Measurements from ENCODE around the gene TMEM82.

TMEM82 gene

GRCh38 chr1:15748690-15749398 lies 6.5 kb downstream of the TMEM82 start:
- WGBS, 2 experiments (ENCODE audit: insufficient coverage in 2 of 2) = 88 to 92% methylated on average over 6 to 7 of the region's 10 CpGs
- no peak overlapping the region for H3K27ac ChIP-seq (ENCODE audit: low read depth, low read length, severe bottlenecking)
- H3K4me3 ChIP-seq (ENCODE audit: extremely low read depth, insufficient read depth, low read length, poor library complexity, severe bottlenecking) = no peak overlapping the region
- H3K9me3 ChIP-seq (ENCODE audit: control insufficient read depth, low read length) = no peaks in the 10 kb centered on the region
- no peaks in the 10 kb centered on the region for H3K36me3 ChIP-seq (ENCODE audit: control insufficient read depth, insufficient read depth, low read length)
- peaks cover 16% of the 10 kb centered on the region for H3K4me1 ChIP-seq (ENCODE audit: control insufficient read depth, insufficient read depth, low read length, poor library complexity, severe bottlenecking)

GRCh38 chr1:15749399-15750291 lies 7.3 kb downstream of the TMEM82 start:
- peaks cover 16% of the 10 kb centered on the region for H3K4me1 ChIP-seq (ENCODE audit: control insufficient read depth, insufficient read depth, low read length, poor library complexity, severe bottlenecking)
- no peaks in the 10 kb centered on the region for H3K36me3 ChIP-seq (ENCODE audit: control insufficient read depth, insufficient read depth, low read length)
- H3K4me3 ChIP-seq (ENCODE audit: extremely low read depth, insufficient read depth, low read length, poor library complexity, severe bottlenecking) = no peak overlapping the region
- H3K27ac ChIP-seq (ENCODE audit: low read depth, low read length, severe bottlenecking) = no peak overlapping the region
- H3K9me3 ChIP-seq (ENCODE audit: control insufficient read depth, low read length) = no peaks in the 10 kb centered on the region
- WGBS, 2 experiments (ENCODE audit: insufficient coverage in 2 of 2) = 80 to 83% methylated on average over 14 to 18 of the region's 19 CpGs

GRCh38 chr1:15750924-15751323 lies 8.6 kb downstream of the TMEM82 start:
- WGBS, 2 experiments (ENCODE audit: insufficient coverage in 2 of 2) = 88 to 93% methylated on average over 9 to 10 of the region's 12 CpGs
- Histone ChIP-seq H3K36me3 (ENCODE audit: control insufficient read depth, insufficient read depth, low read length) (no peaks in the 10 kb centered on the region), H3K4me1 (ENCODE audit: control insufficient read depth, insufficient read depth, low read length, poor library complexity, severe bottlenecking) (peaks cover 16% of the 10 kb centered on the region), H3K4me3 (ENCODE audit: extremely low read depth, insufficient read depth, low read length, poor library complexity, severe bottlenecking) (no peak overlapping the region), H3K9me3 (ENCODE audit: control insufficient read depth, low read length) (no peaks in the 10 kb centered on the region), H3K27ac (ENCODE audit: low read depth, low read length, severe bottlenecking) (no peak overlapping the region)

DNA sequence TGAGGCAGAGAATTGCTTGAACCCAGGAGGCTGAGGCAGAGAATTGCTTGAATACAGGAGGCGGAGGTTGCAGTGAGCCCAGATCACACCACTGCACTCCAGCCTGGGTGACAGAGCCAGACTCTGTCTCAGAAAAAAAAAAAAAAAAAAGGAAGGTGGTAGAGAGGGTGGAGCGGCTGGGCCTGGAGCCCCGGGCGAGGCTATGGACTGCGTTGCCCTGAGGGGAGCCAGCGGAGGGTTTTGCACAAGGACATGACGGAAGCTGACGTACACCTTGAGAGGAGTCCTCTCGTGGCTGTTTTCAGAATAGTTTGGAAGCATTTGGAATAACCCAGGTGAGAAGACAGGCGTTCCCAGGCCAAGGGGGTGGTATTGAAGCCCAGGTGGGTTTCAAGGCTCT lies 9.4 kb downstream of the TMEM82 start:
- Histone ChIP-seq H3K27ac (ENCODE audit: low read depth, low read length, severe bottlenecking) (no peak overlapping the region), H3K4me3 (ENCODE audit: extremely low read depth, insufficient read depth, low read length, poor library complexity, severe bottlenecking) (no peak overlapping the region), H3K4me1 (ENCODE audit: control insufficient read depth, insufficient read depth, low read length, poor library complexity, severe bottlenecking) (peaks cover 18% of the 10 kb centered on the region), H3K9me3 (ENCODE audit: control insufficient read depth, low read length) (no peaks in the 10 kb centered on the region), H3K36me3 (ENCODE audit: control insufficient read depth, insufficient read depth, low read length) (no peaks in the 10 kb centered on the region)
- 91 to 92% methylated on average over 10 of the region's 10 CpGs for WGBS, 2 experiments (ENCODE audit: insufficient coverage in 2 of 2)

GRCh38 chr1:15753776-15754175 lies 11.5 kb downstream of the TMEM82 start:
- Histone ChIP-seq H3K4me3 (ENCODE audit: extremely low read depth, insufficient read depth, low read length, poor library complexity, severe bottlenecking) (no peak overlapping the region), H3K27ac (ENCODE audit: low read depth, low read length, severe bottlenecking) (no peak overlapping the region), H3K36me3 (ENCODE audit: control insufficient read depth, insufficient read depth, low read length) (no peaks in the 10 kb centered on the region), H3K9me3 (ENCODE audit: control insufficient read depth, low read length) (no peaks in the 10 kb centered on the region), H3K4me1 (ENCODE audit: control insufficient read depth, insufficient read depth, low read length, poor library complexity, severe bottlenecking) (peaks cover 29% of the 10 kb centered on the region)
- 95 to 97% methylated on average over 9 of the region's 10 CpGs for WGBS, 2 experiments (ENCODE audit: insufficient coverage in 2 of 2)

GRCh38 chr1:15755021-15755645 lies 12.8 kb downstream of the TMEM82 start:
- Histone ChIP-seq H3K9me3 (ENCODE audit: control insufficient read depth, low read length) (no peaks in the 10 kb centered on the region), H3K4me3 (ENCODE audit: extremely low read depth, insufficient read depth, low read length, poor library complexity, severe bottlenecking) (no peak overlapping the region), H3K27ac (ENCODE audit: low read depth, low read length, severe bottlenecking) (no peak overlapping the region), H3K36me3 (ENCODE audit: control insufficient read depth, insufficient read depth, low read length) (no peaks in the 10 kb centered on the region), H3K4me1 (ENCODE audit: control insufficient read depth, insufficient read depth, low read length, poor library complexity, severe bottlenecking) (peaks cover 15% of the 10 kb centered on the region)
- WGBS, 2 experiments (ENCODE audit: insufficient coverage in 2 of 2) = 80 to 100% methylated on average over 1 of the region's 2 CpGs

GRCh38 chr1:15755646-15756040 lies 13.3 kb downstream of the TMEM82 start:
- 86 to 94% methylated on average over 2 of the region's 4 CpGs for WGBS, 2 experiments (ENCODE audit: insufficient coverage in 2 of 2)
- H3K36me3 ChIP-seq (ENCODE audit: control insufficient read depth, insufficient read depth, low read length) = no peaks in the 10 kb centered on the region
- H3K4me1 ChIP-seq (ENCODE audit: control insufficient read depth, insufficient read depth, low read length, poor library complexity, severe bottlenecking) = peaks cover 14% of the 10 kb centered on the region
- H3K27ac ChIP-seq (ENCODE audit: low read depth, low read length, severe bottlenecking) = no peak overlapping the region
- no peak overlapping the region for H3K4me3 ChIP-seq (ENCODE audit: extremely low read depth, insufficient read depth, low read length, poor library complexity, severe bottlenecking)
- H3K9me3 ChIP-seq (ENCODE audit: control insufficient read depth, low read length) = no peaks in the 10 kb centered on the region

- 55% methylated on average over 18 to 20 of the region's 21 CpGs for WGBS, 2 experiments (ENCODE audit: insufficient coverage in 2 of 2)
- Histone ChIP-seq H3K36me3 (ENCODE audit: control insufficient read depth, insufficient read depth, low read length) (no peaks in the 10 kb centered on the region), H3K27ac (ENCODE audit: low read depth, low read length, severe bottlenecking) (no peak overlapping the region), H3K4me3 (ENCODE audit: extremely low read depth, insufficient read depth, low read length, poor library complexity, severe bottlenecking) (no peak overlapping the region), H3K9me3 (ENCODE audit: control insufficient read depth, low read length) (no peaks in the 10 kb centered on the region), H3K4me1 (ENCODE audit: control insufficient read depth, insufficient read depth, low read length, poor library complexity, severe bottlenecking) (peaks cover 21% of the 10 kb centered on the region)
These were observed 14.1 kb downstream of the TMEM82 start for GRCh38 chr1:15756143-15757015.

DNA sequence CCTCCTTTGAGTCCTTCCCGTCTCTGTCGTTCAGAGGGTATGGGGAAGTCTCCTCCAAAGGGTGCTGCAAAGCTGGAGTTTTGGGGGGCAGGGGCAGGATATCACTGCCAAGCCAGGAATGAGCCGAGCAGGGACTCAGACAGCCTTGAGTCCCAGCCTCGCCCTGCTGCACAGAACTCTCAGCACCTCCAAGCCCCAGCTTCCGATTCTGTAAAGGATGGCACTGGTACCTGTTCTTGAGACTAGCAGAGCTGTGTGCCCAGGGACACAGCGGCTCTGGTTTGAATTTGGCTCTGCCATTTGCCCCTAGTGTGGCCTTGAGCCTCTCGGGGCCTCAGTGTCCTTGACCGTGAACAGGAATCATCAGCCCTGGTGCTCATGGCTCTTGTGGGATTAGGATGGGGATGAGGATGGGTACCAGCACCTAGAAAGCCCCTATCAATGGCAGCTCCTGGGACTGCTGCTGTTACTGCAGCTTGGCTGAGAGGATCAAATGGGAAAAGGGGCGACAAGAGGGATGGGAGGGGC lies 14.8 kb downstream of the TMEM82 start:
- no peaks in the 10 kb centered on the region for H3K9me3 ChIP-seq (ENCODE audit: control insufficient read depth, low read length)
- no peak overlapping the region for H3K27ac ChIP-seq (ENCODE audit: low read depth, low read length, severe bottlenecking)
- H3K36me3 ChIP-seq (ENCODE audit: control insufficient read depth, insufficient read depth, low read length) = peaks cover 6% of the 10 kb centered on the region
- 70 to 84% methylated on average over 8 of the region's 9 CpGs for WGBS, 2 experiments (ENCODE audit: insufficient coverage in 2 of 2)
- H3K4me3 ChIP-seq (ENCODE audit: extremely low read depth, insufficient read depth, low read length, poor library complexity, severe bottlenecking) = no peak overlapping the region
- H3K4me1 ChIP-seq (ENCODE audit: control insufficient read depth, insufficient read depth, low read length, poor library complexity, severe bottlenecking) = peaks cover 26% of the 10 kb centered on the region

Data from mesodermal cell (in vitro differentiated cells).